Gastroesophageal sphincter (tissue), 4 donors: ENCODE results near the gene TXNDC9. TPM values are rescaled to one million over a fixed set of nuclear protein-coding genes. Genes with fewer than 3 reads are reported as not detected.

ENCODE experiments used
- ATAC-seq: fragments of 150-250 bp; one replicate; pipeline ENCODE4 v1.9.1; 2016; ENCODE audit warnings: mild to moderate bottlenecking, moderate library complexity
- H3K27ac ChIP-seq, 4 donors: fragments of 200-600 bp; sonication (generic) in 3 of 4; 1 replicate in 3 of 4; 2 replicates in 1 of 4; pipeline ENCODE4 v1.5.1; 2016 to 2019
- H3K27me3 ChIP-seq: fragments of 200-600 bp; sonication (generic); one replicate; pipeline ENCODE4 v1.5.1; 2019
- H3K36me3 ChIP-seq, 2 donors: fragments of 200-600 bp; sonication (generic); one replicate each; pipeline ENCODE4 v1.5.1; 2019; ENCODE audit warnings: control low read depth in 1 of 2
- H3K4me1 ChIP-seq, 3 donors: fragments of 200-600 bp; sonication (generic); 1 replicate in 2 of 3; 2 replicates in 1 of 3; pipeline ENCODE4 v1.5.1; 2016 to 2019; ENCODE audit warnings: control low read depth in 2 of 3
- H3K4me3 ChIP-seq, 2 donors: fragments of 200-600 bp; sonication (generic); one replicate each; pipeline ENCODE4 v1.5.1; 2019; ENCODE audit warnings: mild to moderate bottlenecking in 1 of 2, moderate library complexity in 1 of 2
- H3K9me3 ChIP-seq, 3 donors: fragments of 200-600 bp; sonication (generic); one replicate each; pipeline ENCODE4 v1.5.1; 2017 to 2019; ENCODE audit warnings: control low read depth in 2 of 3
- CTCF ChIP-seq, 4 experiments: fragments of 200-600 bp in 2 of 4; fragments of 450-650 bp in 2 of 4; sonication (generic) in 1 of 4; IDR thresholded peaks; one replicate each; pipeline ENCODE4 v1.5.1; 2017 to 2019; ENCODE audit warnings: antibody characterized with exemption in 4 of 4, mild to moderate bottlenecking in 2 of 4, moderate library complexity in 2 of 4
- WGBS, 2 donors: methylation state at CpG; one replicate each; pipeline ENCODE4 v1.1.5; 2018; ENCODE audit warnings: low coverage in 1 of 2; 5-methylcytosine and 5-hydroxymethylcytosine counted together
- total RNA-seq, 4 donors: library from RNA; depleted of rRNA; stranded (reverse); fragments of >200 nt; gene quantifications; one replicate each; pipeline ENCODE4 v1.1.0, GENCODE V29; 2016

TXNDC9 gene
- total RNA-seq, 4 donors from 2014 or later: 19.0 to 32.8 (median 29.6) TPM

- WGBS, 2 donors: 50 to 87% methylated on average over 3 to 6 of the region's 7 CpGs
- Histone ChIP-seq H3K27me3 (no peaks in the 10 kb centered on the region), H3K36me3 (peaks cover 0 to 14% of the 10 kb centered on the region in 2 donors), H3K4me3 (no peak overlapping the region), H3K9me3 (peaks cover 0 to 11% (median 0%) of the 10 kb centered on the region in 3 donors), H3K27ac (no peak overlapping the region), H3K4me1 (no peaks in the 10 kb centered on the region)
- no peak for ATAC-seq
- TF ChIP-seq CTCF (IDR thresholded peaks at IDR 0.05): no peak
These were observed 60.3 kb downstream of the TXNDC9 start for GRCh38 chr2:99275882-99276281.

Other genes with a start within 250 kb of the TXNDC9 start
- 1 to 10 TPM in 1 of 4 donors, under 1 TPM in 1, not detected in 2; 0.40 to 3.3 TPM for gene C2orf15, start 194.6 kb downstream of the TXNDC9 start, total RNA-seq
- gene TSGA10, start 181.4 kb downstream of the TXNDC9 start, total RNA-seq: 1 to 10 TPM; 1.2 to 2.2 (median 1.5) TPM
- gene LIPT1, start 181.4 kb downstream of the TXNDC9 start, total RNA-seq: 10 to 100 TPM in 1 of 4 donors, 1 to 10 TPM in 3; 3.1 to 11.9 (median 5.6) TPM
- 10 to 100 TPM; 16.3 to 24.5 (median 21.1) TPM for gene MITD1, start 155.3 kb downstream of the TXNDC9 start, total RNA-seq
- gene MRPL30, start 155.1 kb downstream of the TXNDC9 start, total RNA-seq: 10 to 100 TPM; 20.2 to 29.8 (median 27.1) TPM
- gene LYG2, start 80.7 kb downstream of the TXNDC9 start, total RNA-seq: not detected
- gene LYG1, start 35.1 kb downstream of the TXNDC9 start, total RNA-seq: 1 to 10 TPM in 1 of 4 donors, under 1 TPM in 1, not detected in 2; 0.58 to 1.2 TPM
- 10 to 100 TPM; 36.8 to 55.4 (median 45.6) TPM for gene EIF5B, start 1.1 kb upstream of the TXNDC9 start, total RNA-seq
- gene REV1, start 153.7 kb upstream of the TXNDC9 start, total RNA-seq: 10 to 100 TPM; 25.9 to 61.5 (median 47.3) TPM